Measurements from ENCODE around the gene ZNF565.
"Not testable (repeated sequence)": the region's sequence is repeated elsewhere in the genome, so short reads cannot be mapped to it uniquely, and the experiment has no call there.

The ZNF565 gene

GRCh38 chr19:36214386-36215275, at the start of gene ZNF565, which contains the start of gene ZNF146:
TSS of gene ZNF565 (minus strand) at chr19:36214665. CDS start at chr19:36201985, 12,680 bp downstream.
TSS of gene ZNF146 (plus strand) at chr19:36215106. CDS start at chr19:36236441, 21,335 bp downstream.
- peak; percentile 93 for DNase-seq (ENCODE audit: low read depth, low spot score)

- no peak for DNase-seq (ENCODE audit: low read depth, low spot score)
Observed at GRCh38 chr19:36259211-36259610, 44.7 kb upstream of the ZNF565 start.

DNA sequence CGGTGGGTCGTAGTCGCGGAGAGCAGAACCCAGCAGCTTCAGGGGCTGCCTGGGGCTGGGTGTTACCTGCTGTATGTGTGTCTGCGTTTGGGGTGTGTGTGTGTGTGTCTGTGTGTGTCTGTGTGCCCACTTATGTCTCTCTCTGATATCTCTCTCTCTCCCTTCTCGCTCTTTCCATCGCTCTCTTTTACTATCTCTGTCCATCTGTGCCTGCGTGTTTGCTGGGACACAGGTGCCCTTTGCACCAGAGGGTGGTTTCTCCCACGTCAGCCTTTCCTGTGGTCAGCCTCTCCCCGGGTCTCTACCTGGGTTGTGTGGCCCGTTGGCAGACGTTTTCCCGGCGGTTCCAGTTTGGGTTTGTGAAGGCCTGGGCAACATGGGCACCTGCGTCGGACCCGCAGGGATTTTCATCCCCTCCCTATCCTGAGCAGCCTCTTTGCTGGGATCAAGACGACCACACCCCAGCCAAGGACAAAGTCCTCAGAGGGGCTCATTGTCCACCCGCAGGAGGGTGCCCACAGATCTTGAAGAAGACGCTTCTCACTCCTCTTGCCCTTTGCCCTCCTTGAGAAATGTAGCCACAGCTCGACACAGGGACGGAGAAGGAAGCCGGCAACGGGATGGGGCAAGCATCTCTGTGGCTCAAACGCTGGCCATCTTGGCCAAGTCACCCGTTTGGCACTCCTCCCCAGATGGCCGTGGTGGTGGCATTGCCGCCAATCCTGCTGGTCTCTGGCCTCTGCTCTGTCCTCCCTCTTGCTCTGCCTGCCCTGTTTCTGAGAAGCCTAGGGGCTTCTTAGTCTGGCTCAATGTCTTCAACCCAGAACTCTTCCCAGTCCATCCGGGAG, 43.8 kb upstream of the ZNF565 start:
- DNase-seq (ENCODE audit: low read depth, low spot score): no peak

DNA sequence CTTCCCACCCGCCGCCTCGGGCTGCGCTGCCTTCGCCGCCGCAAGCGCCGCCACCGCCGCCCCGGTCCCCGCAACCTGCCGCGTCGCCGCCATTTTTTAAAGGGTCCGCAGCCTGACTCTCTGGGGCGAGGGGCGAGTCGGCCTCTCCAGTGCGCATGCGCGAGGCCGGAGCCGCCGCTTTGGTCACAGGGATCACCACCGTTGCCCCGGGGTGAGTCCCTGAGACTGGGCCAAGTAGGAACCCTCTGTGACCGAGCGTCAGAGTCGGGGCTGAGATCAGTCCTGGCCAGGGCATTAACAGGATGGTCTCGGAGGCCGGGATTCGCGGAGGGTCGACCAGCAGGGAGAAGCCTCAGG, 43.0 kb upstream of the ZNF565 start:
- DNase-seq (ENCODE audit: low read depth, low spot score): no peak

DNA sequence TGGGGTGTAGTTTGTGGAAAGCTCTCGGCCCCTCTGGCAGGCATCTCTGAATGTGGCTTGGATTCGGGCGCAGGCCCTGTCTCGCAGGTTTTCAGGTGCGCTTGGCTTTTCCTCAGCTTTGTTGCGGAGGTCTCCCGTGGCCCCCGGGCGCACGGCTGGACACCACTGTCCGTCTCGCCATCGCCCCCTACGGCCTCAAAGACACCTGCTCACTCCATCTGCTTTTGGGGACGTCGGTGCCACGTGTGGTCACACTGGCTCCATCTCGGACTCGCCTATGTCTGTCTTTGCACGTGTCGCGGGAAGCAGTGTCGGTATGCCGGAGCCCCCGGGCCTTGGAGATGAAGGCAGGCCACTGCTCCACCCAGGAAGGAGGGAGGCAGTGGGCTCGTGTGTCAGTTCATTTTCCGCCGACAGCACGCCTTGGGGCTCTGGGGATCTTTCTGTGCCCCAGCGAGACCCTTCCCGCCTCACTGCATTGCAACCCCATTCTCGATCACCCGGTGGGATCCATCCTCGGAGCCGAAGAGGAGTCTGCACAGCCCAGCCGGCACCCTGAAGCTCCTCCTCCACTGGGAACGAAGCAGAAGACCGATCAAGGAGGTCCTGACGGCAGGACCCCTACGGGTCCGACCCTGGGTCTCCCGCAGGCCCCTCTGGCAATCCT, 42.5 kb upstream of the ZNF565 start:
- no peak for DNase-seq (ENCODE audit: low read depth, low spot score)

DNA sequence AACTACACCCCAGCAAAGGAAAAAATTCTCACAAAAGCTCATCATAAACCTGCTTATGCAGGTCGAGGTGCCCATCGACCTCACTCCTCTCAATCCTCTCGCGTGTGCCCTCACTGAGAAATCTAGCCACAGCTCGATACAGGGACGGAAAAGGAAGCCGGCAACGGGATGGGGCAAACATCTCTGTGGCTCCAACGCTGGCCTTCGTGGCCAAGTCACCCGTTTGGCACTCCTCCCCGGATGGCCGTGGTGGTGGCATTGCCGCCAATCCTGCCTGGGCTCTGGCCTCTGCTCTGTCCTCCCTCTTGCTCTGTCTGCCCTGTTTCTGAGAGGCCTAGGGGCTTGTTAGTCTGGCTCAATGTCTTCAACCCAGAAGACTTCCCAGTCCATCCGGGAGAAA, 41.6 kb upstream of the ZNF565 start:
- no peak for DNase-seq (ENCODE audit: low read depth, low spot score)

DNA sequence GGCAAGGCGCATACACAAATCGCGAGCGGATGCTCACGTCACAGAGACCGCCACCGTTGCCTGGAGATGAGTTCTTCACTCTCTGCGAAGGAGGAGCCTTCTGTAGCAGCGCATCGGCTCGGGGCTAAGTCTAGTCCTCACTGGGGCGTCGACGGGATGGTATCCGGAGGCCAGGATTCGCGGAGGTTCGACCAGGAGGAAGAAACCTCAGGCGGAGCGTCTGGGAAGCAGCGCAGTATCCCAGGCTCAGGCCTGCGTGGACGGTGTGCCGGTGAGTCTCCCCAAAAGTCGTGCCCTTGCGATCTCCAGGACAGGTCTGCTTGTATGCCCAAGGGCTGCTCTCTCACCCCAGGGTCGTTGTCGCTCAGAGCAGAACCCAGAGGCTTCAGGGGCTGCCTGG, 40.9 kb upstream of the ZNF565 start:
- DNase-seq (ENCODE audit: low read depth, low spot score): no peak

DNA sequence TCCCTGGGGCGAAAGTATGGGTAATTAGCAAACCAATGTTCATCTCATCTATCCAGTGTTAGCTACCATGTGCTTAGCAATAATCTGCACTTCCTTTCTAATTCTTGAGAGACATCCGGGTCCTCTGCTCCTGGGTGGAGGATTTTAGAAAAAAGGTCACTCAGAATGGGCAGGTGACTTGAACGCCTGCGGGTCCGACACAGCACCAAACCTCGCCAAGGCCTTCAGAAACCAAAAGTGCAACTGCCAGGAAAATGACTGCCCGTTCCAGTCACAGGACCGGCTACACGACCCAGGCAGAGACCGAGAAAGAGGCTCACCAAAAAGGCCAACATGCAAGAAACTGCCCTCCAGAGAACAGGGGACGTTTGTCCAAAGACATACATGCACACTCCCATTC, 40.4 kb upstream of the ZNF565 start:
- DNase-seq (ENCODE audit: low read depth, low spot score): no peak

DNA sequence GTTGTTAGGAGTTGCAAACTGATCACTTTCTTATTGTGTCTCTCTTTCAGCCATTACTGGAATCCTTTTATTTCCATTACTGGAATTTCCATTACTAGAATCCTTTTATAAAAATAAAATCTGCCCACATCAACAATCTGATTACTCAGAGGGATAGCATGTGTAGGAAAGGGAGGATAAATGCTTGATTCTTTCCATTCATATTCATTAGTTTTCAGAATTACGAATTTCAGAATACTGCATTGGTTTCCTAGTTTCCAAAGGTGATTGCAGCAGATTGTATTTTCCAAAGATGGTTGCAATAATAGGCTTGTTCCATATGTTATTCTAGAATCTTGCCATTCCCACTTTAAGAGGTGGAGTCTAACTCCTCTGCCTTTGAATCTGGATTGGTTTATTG, 37.6 kb upstream of the ZNF565 start:
- DNase-seq (ENCODE audit: low read depth, low spot score): no peak

GRCh38 chr19:36246006-36246481, 31.6 kb upstream of the ZNF565 start:
- no peak for DNase-seq (ENCODE audit: low read depth, low spot score)

DNA sequence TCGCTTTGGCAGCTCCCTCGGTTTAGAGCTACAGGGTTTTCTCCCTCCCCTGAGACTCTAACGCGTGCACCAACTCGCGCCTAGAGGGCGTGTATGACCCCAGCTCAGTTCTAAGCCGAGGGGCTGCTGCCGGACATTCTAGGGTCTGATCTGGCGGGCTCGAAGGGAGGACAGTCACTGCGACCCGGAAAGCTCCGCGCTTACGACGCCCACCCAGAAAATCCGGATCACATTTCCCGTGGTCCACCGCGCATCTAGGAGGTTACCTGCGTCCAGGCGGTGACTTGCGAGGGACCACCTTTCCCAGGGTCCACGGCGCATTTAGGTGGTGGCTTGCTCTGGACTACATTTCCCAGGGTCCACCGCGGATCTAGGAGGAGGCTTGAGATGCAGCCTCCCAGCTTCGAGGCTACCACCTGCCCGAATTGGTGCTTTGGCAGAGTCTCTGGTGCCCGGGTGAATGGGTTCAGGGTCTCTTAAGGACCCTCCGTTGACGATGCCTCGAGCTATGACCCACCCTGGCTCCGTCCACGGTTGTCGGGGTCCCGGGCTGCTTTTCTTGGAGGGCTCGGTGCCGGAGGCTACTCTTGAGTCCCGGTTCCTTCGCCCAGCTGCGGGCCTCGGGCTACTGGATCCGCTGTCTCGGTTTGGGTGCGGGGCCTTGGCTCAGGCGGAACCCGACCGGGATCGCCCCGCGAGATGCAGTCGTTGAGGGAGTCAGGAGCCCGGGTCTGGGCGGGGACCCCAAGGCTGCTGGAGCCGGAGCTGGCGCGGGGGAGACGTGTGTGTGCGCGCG, 30.9 kb upstream of the ZNF565 start:
- DNase-seq (ENCODE audit: low read depth, low spot score): no peak

GRCh38 chr19:36244066-36244465, 29.6 kb upstream of the ZNF565 start:
- DNase-seq (ENCODE audit: low read depth, low spot score): no peak

DNA sequence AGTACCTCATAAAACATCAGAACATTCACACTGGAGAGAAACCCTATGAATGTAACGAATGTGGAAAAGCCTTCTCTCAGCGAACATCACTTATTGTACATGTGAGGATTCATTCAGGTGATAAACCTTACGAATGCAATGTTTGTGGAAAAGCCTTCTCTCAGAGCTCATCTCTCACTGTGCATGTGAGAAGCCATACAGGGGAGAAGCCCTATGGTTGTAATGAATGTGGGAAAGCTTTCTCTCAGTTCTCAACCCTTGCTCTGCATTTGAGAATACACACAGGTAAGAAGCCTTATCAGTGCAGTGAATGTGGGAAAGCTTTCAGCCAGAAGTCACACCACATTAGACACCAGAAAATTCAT, 22.5 kb upstream of the ZNF565 start:
- no peak for DNase-seq (ENCODE audit: low read depth, low spot score)

DNA sequence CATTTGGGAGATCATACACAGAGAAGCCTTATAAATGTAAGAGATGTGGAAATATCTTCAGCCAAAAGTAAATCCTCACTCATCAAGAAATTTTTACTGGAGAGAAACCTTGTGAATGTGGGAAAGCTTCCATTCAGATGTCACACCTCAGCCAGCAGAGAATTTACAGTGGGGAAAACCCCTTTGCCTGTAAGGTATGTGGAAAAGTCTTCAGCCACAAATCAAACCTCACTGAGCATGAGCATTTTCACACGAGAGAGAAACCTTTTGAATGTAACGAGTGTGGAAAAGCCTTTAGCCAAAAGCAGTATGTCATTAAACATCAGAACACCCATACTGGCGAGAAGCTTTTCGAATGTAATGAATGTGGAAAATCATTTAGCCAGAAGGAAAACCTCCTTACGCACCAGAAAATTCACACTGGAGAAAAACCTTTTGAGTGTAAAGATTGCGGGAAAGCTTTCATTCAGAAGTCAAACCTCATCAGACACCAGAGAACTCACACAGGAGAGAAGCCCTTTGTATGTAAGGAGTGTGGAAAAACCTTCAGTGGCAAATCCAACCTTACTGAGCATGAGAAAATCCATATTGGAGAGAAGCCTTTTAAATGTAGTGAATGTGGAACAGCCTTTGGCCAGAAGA, 22.0 kb upstream of the ZNF565 start:
- DNase-seq (ENCODE audit: low read depth, low spot score): no peak

DNA sequence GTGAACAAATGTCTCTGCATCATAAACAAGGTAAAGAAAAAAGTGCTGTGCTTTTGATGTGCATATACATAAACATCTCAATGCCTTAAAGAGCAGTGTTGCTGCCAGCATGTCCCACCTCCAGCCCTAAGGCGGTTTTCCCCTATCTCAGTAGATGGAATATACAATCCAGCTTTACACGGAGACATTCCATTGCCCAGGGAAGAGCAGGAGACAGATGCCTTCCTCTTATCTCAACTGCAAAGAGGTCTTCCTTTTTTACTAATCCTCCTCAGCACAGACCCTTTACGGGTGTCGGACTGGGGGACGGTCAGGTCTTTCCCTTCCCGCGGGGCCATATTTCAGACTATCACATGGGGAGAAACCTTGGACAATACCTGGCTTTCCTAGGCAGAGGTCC, 19.2 kb upstream of the ZNF565 start:
- DNase-seq (ENCODE audit: low read depth, low spot score): not testable (repeated sequence)

DNA sequence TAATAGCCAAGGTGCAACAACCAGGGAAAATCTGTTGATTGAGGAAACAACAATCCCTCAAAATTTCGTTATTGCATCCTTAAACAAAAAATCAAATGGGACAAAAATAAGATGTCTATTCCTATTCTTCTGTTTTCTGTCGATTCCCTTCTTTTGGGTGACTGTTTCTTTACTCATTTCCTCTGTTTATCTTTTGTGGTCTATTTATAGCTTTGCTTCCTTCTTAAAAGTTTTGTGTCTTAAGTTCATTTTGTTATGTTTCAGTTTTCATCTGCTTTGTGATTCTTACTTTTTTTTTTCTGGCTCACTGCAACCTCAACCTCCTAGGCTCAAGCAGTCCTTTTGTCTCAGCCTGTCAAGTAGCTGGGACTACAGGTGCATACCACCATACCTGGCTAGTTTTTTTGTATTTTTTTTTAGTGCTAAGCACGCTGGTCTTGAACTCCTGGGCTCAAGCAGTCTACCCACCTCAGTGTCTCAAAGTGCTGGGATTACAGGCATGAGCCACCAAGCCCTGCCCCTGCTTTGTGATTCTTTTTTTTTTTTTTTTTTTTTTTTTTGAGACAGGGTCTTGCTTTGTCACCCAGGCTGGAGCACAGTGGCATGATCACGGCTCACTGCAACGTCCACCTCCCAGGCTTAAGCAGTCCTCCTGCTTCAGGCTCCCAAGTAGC, 10.9 kb upstream of the ZNF565 start:
- no peak for DNase-seq (ENCODE audit: low read depth, low spot score)

DNA sequence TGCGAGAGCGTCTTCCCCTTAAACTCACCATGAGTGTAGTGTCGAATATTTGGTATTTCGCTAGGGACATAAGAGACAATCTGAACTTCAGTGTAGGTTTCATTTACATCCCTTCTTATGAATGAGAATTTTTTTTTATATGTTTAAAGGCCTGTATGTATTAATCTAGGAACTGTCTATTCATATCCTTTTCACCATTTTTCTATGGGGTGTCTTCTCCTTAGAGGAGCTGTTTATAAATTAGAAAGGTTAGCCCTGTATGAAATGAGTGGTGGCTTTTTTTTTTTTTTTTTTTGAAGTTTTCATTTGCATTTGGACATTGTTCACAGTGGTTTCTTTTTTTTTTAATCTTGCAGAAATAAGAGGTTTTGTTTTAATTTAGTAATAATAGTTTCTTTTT, 8.0 kb upstream of the ZNF565 start:
- DNase-seq (ENCODE audit: low read depth, low spot score): no peak

GRCh38 chr19:36221474-36221873, 7.0 kb upstream of the ZNF565 start:
- no peak for DNase-seq (ENCODE audit: low read depth, low spot score)

DNA sequence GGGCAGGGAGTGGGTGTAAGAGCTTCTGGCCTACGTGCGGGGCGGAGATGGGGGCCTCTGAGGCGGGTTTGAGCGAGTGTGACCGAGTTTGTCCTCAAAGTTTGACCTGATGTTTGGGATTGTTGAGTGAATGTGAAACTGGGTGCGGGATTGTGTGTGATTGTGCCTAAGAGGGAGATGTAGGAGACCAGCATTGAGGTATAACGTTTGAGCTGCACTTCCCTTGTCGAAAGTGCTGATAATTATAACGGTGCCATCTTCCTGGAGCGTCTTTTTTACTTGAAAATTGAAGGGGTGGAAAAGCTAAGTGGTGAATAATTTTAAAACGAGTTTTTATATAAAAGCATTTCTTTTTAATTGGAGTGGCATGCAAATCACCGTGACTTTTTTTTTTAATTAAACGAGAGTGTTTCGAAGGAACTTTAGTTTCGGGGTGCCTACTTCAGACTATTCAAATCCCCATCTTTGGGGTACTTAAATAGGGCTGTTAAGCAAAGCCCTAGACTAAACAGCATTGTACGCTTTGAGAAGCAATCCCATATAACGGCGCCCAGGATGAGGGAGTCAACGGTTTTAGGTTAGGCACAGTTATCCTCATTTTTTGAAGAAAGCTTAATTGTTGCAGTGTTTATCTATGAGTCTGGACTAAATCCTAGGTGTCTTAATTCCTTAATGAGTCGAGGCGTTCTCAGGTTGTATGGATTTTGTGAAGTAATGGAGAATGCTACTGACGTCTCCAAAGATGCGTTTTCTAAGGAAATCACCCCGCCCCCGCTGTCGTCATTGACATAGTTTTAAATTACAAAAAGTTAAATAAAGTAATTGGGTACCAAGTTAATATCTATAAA, 1.0 kb upstream of the ZNF565 start:
- no peak for DNase-seq (ENCODE audit: low read depth, low spot score)
